ENCODE measurements around the gene LDLRAD3.

GRCh38 chr11:36266767-36267166 lies 322.9 kb downstream of the LDLRAD3 start:
- TF ChIP-seq, protein P1, sequence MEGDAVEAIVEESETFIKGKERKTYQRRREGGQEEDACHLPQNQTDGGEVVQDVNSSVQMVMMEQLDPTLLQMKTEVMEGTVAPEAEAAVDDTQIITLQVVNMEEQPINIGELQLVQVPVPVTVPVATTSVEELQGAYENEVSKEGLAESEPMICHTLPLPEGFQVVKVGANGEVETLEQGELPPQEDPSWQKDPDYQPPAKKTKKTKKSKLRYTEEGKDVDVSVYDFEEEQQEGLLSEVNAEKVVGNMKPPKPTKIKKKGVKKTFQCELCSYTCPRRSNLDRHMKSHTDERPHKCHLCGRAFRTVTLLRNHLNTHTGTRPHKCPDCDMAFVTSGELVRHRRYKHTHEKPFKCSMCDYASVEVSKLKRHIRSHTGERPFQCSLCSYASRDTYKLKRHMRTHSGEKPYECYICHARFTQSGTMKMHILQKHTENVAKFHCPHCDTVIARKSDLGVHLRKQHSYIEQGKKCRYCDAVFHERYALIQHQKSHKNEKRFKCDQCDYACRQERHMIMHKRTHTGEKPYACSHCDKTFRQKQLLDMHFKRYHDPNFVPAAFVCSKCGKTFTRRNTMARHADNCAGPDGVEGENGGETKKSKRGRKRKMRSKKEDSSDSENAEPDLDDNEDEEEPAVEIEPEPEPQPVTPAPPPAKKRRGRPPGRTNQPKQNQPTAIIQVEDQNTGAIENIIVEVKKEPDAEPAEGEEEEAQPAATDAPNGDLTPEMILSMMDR (IDR thresholded peaks at IDR 0.05), result no peak
- TF ChIP-seq POLR2AphosphoS5 (IDR thresholded peaks at IDR 0.05; ENCODE audit: low read depth, low read length), result no peak
- no peak for TF ChIP-seq SIN3A (IDR thresholded peaks at IDR 0.05; ENCODE audit: borderline replicate concordance, insufficient read depth, low read depth, low read length)
- no peak for TF ChIP-seq REST (IDR thresholded peaks at IDR 0.05; ENCODE audit: insufficient read depth in 1 of 2, low read depth in 2 of 2, low read length in 1 of 2)
- no peak for TF ChIP-seq TCF7L2 (IDR thresholded peaks at IDR 0.05; ENCODE audit: low read depth, low read length)

All from Panc1 (cell line).